K562 (cell line): ENCODE measurements around the gene CHCHD1. TPM values are rescaled to one million over a fixed set of nuclear protein-coding genes. Genes with fewer than 3 reads are reported as not detected.
A peak's percentile ranks its signal among the peaks of the same experiment; 100 is the strongest.

ENCODE experiments used
- BDP1 ChIP-seq: IDR thresholded peaks from 3 replicates; pipeline ENCODE4 v1.6.1; 2011; ENCODE audit not compliant: insufficient read length, insufficient read depth
- FOXM1 ChIP-seq, 2 experiments: fragments of 450-650 bp in 1 of 2; sonication (generic) in 1 of 2; formaldehyde crosslinking in 1 of 2; IDR thresholded peaks; 2 replicates each; pipeline versions ENCODE4 v1.6.1 to v1.9.0; 2017 to 2022; ENCODE audit warnings: low read depth in 2 of 2, mild to moderate bottlenecking in 2 of 2, missing genetic modification reagents in 1 of 2, moderate library complexity in 1 of 2
- NONO ChIP-seq, 2 experiments: fragments of 200-400 bp in 1 of 2; fragments of 450-650 bp in 1 of 2; formaldehyde crosslinking in 1 of 2; IDR thresholded peaks; 2 replicates each; pipeline ENCODE4 v1.6.1; 2017; ENCODE audit warnings: low read depth in 2 of 2, mild to moderate bottlenecking in 2 of 2, moderate library complexity in 2 of 2, low read length in 1 of 2
- RFX7 ChIP-seq: fragments of 250-450 bp; sonication (Bioruptor Pico); IDR thresholded peaks from 2 replicates; pipeline ENCODE4 v1.5.1; 2021; ENCODE audit warnings: mild to moderate bottlenecking
- SRSF3 ChIP-seq: fragments of 200-400 bp; formaldehyde crosslinking; IDR thresholded peaks from 2 replicates; pipeline ENCODE4 v1.6.1; 2016; ENCODE audit warnings: mild to moderate bottlenecking, low read length, moderate library complexity; ENCODE audit not compliant: insufficient read depth
- TBL1XR1 ChIP-seq, 2 experiments: IDR thresholded peaks; 2 replicates each; pipeline ENCODE4 v1.6.1; 2012; ENCODE audit warnings: improper control_type of control experiment in 2 of 2, low read length in 2 of 2, mild to moderate bottlenecking in 1 of 2
- ZC3H11A ChIP-seq: IDR thresholded peaks from 2 replicates; pipeline ENCODE4 v1.6.1; 2012; ENCODE audit warnings: low read depth, low read length, improper control_type of control experiment
- ZNF232 ChIP-seq: sonication (generic); formaldehyde crosslinking; IDR thresholded peaks from 2 replicates; pipeline ENCODE4 v1.8.0; 2022; ENCODE audit warnings: mild to moderate bottlenecking, missing genetic modification reagents
- ZNF431 ChIP-seq: sonication (generic); formaldehyde crosslinking; IDR thresholded peaks from 2 replicates; pipeline ENCODE4 v1.8.0; 2022; ENCODE audit warnings: mild to moderate bottlenecking, missing genetic modification reagents
- ZNF76 ChIP-seq: fragments of 250-450 bp; sonication (Bioruptor Pico); IDR thresholded peaks from 2 replicates; pipeline ENCODE4 v1.4.0; 2020; ENCODE audit warnings: mild to moderate bottlenecking, moderate library complexity, borderline replicate concordance
- polyA plus RNA-seq, 8 experiments: library from polyadenylated mRNA; depleted of rRNA in 4 of 8; stranded (reverse) in 5 of 8; unstranded in 3 of 8; fragments of >200 nt; fragmentation: Nextera tagmentation in 2 of 8; fragmentation: Illumina TruSeq in 1 of 8; extraction: Ambion mirVana in 2 of 8; extraction: Trizol in 1 of 8; gene quantifications; 2 replicates each; pipeline versions ENCODE4 v1.2.1 to v1.2.3, GENCODE V29; 2011 to 2014; ENCODE audit warnings: inconsistent platforms in 1 of 8, missing spikeins in 1 of 8
- total RNA-seq, 7 experiments: library from RNA; depleted of rRNA in 6 of 7; stranded (reverse); fragments of >200 nt in 6 of 7; fragmentation: Illumina TruSeq in 2 of 7; extraction: Trizol in 2 of 7; gene quantifications; 2 replicates each; pipeline versions ENCODE4 v1.2.1 to v1.2.3, GENCODE V29; 2011 to 2021; ENCODE audit warnings: low replicate concordance in 1 of 7
- TF ChIP-seq, protein P1 (sequence below): fragments of 250-450 bp; sonication (Bioruptor Pico); IDR thresholded peaks from 2 replicates; pipeline ENCODE4 v1.4.0; 2020
- TF ChIP-seq, protein P2 (sequence below), 2 experiments: fragments of 450-650 bp in 1 of 2; sonication (generic) in 1 of 2; formaldehyde crosslinking in 1 of 2; IDR thresholded peaks in 1 of 2; conservative IDR thresholded peaks in 1 of 2; 2 replicates each; pipeline versions ENCODE4 v1.6.1 to v1.8.1; 2016 to 2023; ENCODE audit warnings: mild to moderate bottlenecking in 2 of 2, moderate library complexity in 2 of 2, inconsistent platforms in 1 of 2, missing genetic modification reagents in 1 of 2
- TF ChIP-seq, protein P3 (sequence below): fragments of 450-650 bp; IDR thresholded peaks from 2 replicates; pipeline ENCODE4 v1.6.1; 2016; ENCODE audit warnings: low read depth, mild to moderate bottlenecking, moderate library complexity
- TF ChIP-seq, protein P4 (sequence below): fragments of 450-650 bp; IDR thresholded peaks from one replicate; pipeline ENCODE4 v1.6.1; 2018; ENCODE audit warnings: mild to moderate bottlenecking, moderate library complexity; ENCODE audit not compliant: partially characterized antibody

Gene CHCHD1
- total and polyA plus RNA-seq, 9 of the 15 experiments (the other 6 are each of a cell fraction or from before 2014, with no cell fraction given): 52.9 to 126 (median 83.4) TPM

DNA sequence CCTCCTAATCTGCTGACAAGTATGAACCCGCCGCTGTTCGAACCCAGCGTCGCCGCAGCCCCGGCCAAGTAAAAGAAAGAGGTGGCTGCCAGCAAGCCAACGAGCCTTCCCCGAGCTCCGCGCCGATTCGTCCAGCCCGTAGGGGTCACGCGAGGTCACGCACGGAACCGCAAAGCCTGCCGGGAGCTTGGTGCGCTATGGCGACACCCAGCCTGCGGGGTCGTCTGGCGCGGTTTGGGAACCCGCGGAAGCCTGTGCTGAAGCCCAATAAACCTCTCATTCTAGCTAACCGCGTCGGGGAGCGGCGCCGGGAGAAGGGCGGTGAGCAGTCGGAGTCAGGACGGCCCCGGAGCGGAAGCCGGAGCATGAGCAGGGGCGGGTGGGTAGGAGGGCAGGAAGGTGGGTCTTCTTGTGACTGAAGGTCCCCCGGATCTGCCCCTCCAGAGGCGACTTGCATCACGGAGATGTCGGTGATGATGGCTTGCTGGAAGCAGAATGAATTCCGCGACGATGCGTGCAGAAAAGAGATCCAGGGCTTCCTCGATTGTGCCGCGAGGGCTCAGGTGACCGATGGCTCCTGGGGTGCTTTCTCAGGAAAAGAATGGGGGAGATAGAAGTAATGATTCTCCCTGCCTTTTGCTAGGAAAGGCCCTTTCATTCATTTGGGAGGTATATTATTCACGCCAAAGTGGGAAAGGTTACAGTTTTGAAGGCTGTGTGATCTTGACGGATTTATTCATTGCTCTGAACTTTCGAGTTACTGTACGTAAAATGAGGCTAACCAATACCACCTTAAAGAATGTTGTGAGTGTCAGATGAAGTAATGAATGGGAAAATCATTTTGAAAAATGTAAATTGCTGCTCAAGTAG lies at the start of gene CHCHD1 (continued):
- TF ChIP-seq, protein P1, sequence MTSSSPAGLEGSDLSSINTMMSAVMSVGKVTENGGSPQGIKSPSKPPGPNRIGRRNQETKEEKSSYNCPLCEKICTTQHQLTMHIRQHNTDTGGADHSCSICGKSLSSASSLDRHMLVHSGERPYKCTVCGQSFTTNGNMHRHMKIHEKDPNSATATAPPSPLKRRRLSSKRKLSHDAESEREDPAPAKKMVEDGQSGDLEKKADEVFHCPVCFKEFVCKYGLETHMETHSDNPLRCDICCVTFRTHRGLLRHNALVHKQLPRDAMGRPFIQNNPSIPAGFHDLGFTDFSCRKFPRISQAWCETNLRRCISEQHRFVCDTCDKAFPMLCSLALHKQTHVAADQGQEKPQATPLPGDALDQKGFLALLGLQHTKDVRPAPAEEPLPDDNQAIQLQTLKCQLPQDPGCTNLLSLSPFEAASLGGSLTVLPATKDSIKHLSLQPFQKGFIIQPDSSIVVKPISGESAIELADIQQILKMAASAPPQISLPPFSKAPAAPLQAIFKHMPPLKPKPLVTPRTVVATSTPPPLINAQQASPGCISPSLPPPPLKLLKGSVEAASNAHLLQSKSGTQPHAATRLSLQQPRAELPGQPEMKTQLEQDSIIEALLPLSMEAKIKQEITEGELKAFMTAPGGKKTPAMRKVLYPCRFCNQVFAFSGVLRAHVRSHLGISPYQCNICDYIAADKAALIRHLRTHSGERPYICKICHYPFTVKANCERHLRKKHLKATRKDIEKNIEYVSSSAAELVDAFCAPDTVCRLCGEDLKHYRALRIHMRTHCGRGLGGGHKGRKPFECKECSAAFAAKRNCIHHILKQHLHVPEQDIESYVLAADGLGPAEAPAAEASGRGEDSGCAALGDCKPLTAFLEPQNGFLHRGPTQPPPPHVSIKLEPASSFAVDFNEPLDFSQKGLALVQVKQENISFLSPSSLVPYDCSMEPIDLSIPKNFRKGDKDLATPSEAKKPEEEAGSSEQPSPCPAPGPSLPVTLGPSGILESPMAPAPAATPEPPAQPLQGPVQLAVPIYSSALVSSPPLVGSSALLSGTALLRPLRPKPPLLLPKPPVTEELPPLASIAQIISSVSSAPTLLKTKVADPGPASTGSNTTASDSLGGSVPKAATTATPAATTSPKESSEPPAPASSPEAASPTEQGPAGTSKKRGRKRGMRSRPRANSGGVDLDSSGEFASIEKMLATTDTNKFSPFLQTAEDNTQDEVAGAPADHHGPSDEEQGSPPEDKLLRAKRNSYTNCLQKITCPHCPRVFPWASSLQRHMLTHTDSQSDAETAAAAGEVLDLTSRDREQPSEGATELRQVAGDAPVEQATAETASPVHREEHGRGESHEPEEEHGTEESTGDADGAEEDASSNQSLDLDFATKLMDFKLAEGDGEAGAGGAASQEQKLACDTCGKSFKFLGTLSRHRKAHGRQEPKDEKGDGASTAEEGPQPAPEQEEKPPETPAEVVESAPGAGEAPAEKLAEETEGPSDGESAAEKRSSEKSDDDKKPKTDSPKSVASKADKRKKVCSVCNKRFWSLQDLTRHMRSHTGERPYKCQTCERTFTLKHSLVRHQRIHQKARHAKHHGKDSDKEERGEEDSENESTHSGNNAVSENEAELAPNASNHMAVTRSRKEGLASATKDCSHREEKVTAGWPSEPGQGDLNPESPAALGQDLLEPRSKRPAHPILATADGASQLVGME: no peak
- TF ChIP-seq NONO (IDR thresholded peaks at IDR 0.05; ENCODE audit: low read depth in 2 of 2, low read length in 1 of 2) (0 out of 4 replicates have a peak, but pooled peaks of 1 of the 2 experiments have one; percentile 65), BDP1 (no peak), ZC3H11A (no peak), TBL1XR1 (IDR thresholded peaks at IDR 0.05; ENCODE audit: low read length in 2 of 2) (no peak; a peak in 1 of 4 replicates), ZNF232 (CRISPR knock-in tag) (peak; percentile 31; the same call in 1 of the 2 replicates), SRSF3 (no peak), ZNF76 (CRISPR knock-in tag) (peak; percentile 18; the same call in 1 of the 2 replicates), RFX7 (CRISPR knock-in tag) (no peak), ZNF431 (CRISPR knock-in tag) (no peak), FOXM1 (IDR thresholded peaks at IDR 0.05; ENCODE audit: low read depth) (no peak), FOXM1 (CRISPR knock-in tag; IDR thresholded peaks at IDR 0.05; ENCODE audit: low read depth) (peak; percentile 76; the same call in 1 of the 2 replicates)
- TF ChIP-seq, protein P2, sequence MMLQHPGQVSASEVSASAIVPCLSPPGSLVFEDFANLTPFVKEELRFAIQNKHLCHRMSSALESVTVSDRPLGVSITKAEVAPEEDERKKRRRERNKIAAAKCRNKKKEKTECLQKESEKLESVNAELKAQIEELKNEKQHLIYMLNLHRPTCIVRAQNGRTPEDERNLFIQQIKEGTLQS (IDR thresholded peaks at IDR 0.05): peak; percentile 43; the same call in 1 of the 2 replicates
- TF ChIP-seq, protein P2 (CRISPR knock-in tag; conservative IDR thresholded peaks at IDR 0.05): no peak
- TF ChIP-seq, protein P3, sequence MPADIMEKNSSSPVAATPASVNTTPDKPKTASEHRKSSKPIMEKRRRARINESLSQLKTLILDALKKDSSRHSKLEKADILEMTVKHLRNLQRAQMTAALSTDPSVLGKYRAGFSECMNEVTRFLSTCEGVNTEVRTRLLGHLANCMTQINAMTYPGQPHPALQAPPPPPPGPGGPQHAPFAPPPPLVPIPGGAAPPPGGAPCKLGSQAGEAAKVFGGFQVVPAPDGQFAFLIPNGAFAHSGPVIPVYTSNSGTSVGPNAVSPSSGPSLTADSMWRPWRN: no peak
- TF ChIP-seq, protein P4, sequence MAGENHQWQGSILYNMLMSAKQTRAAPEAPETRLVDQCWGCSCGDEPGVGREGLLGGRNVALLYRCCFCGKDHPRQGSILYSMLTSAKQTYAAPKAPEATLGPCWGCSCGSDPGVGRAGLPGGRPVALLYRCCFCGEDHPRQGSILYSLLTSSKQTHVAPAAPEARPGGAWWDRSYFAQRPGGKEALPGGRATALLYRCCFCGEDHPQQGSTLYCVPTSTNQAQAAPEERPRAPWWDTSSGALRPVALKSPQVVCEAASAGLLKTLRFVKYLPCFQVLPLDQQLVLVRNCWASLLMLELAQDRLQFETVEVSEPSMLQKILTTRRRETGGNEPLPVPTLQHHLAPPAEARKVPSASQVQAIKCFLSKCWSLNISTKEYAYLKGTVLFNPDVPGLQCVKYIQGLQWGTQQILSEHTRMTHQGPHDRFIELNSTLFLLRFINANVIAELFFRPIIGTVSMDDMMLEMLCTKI: no peak
